HepG2 (cell line): ENCODE data around the gene PKLR. TPM values are rescaled to one million over a fixed set of nuclear protein-coding genes. Genes with fewer than 3 reads are reported as not detected.

ENCODE experiments used
- ATAC-seq: fragments of 200-7000 bp; cut with Tn5 transposase; 3 replicates; pipeline ENCODE4 v1.9.1; 2020; ENCODE audit warnings: mild to moderate bottlenecking, moderate library complexity
- BruUV-seq: library from RNA; stranded (reverse); fragments of 400-500 nt; replicated peaks from 2 replicates; lab custom pipeline; 2021; lab: Mats Ljungman, UMichigan
- CTCF ChIA-PET: fragments of 300-600 bp; formaldehyde crosslinking; extraction: SDS; loops from one replicate; lab custom pipeline; 2021; ENCODE audit warnings: low total read pairs, inconsistent platforms, low intra/inter-chr PET ratio; lab: Yijun Ruan, JAX
- POLR2A ChIA-PET: fragments of 350-600 bp; sonication (Branson Sonifier 250); formaldehyde crosslinking; loops from one replicate; lab custom pipeline; 2020; ENCODE audit warnings: antibody characterized with exemption, inconsistent platforms; lab: Yijun Ruan, JAX
- DNase-seq: peaks from one replicate; pipeline ENCODE4 v3.0.0-alpha.2; 2015; ENCODE audit warnings: low spot score
- FAIRE-seq: peaks from 3 replicates; lab custom pipeline; 2011; peaks lifted over from hg19 to GRCh38; lab: Jason Lieb, UNC
- H2AFZ ChIP-seq: one replicate; pipeline ENCODE4 v1.6.1; 2011; ENCODE audit warnings: low read length, inconsistent platforms
- H3K27ac ChIP-seq: fragments of 300-600 bp; 3 replicates; pipeline ENCODE4 v1.8.0; 2011; ENCODE audit warnings: mixed run types, mild to moderate bottlenecking, mixed read lengths, low read length, inconsistent platforms; ENCODE audit not compliant: insufficient read depth; ENCODE audit errors: extremely low read length
- H3K27me3 ChIP-seq, 2 experiments: fragments of 200-600 bp in 1 of 2; 2 replicates in 1 of 2; 3 replicates in 1 of 2; pipeline versions ENCODE4 v1.6.0 to v1.8.0; 2011; ENCODE audit warnings: low read length in 2 of 2, mild to moderate bottlenecking in 2 of 2, moderate library complexity in 2 of 2, inconsistent platforms in 1 of 2; ENCODE audit not compliant: insufficient read depth in 2 of 2, control insufficient read depth in 1 of 2
- H3K36me3 ChIP-seq, 2 experiments: fragments of 200-600 bp in 1 of 2; replicated peaks in 1 of 2; 2 replicates in 1 of 2; 3 replicates in 1 of 2; pipeline versions ENCODE4 v1.5.1 to v1.8.0; 2011; ENCODE audit warnings: low read length in 2 of 2, inconsistent platforms in 1 of 2; ENCODE audit not compliant: insufficient read depth in 2 of 2, control insufficient read depth in 1 of 2
- H3K4me1 ChIP-seq: 2 replicates; pipeline ENCODE4 v1.5.1; 2012; ENCODE audit warnings: low read length, inconsistent platforms; ENCODE audit not compliant: insufficient read depth
- H3K4me2 ChIP-seq: 2 replicates; pipeline ENCODE4 v1.6.0; 2011; ENCODE audit warnings: low read depth, low read length, inconsistent platforms
- H3K4me3 ChIP-seq, 3 experiments: fragments of 200-600 bp in 1 of 3; sonication (generic), shearing (Covaris generic) in 1 of 3; replicated peaks in 1 of 3; 2 replicates each; pipeline ENCODE4 v1.5.1; 2011 to 2016; ENCODE audit warnings: low read length in 3 of 3, inconsistent platforms in 2 of 3, low read depth in 2 of 3, mild to moderate bottlenecking in 2 of 3, control low read depth in 1 of 3, mixed read lengths in 1 of 3; ENCODE audit not compliant: insufficient read depth in 1 of 3
- H3K79me2 ChIP-seq: one replicate; pipeline ENCODE4 v1.6.1; 2011; ENCODE audit warnings: low read length, inconsistent platforms; ENCODE audit not compliant: insufficient read depth
- H3K9ac ChIP-seq: 2 replicates; pipeline ENCODE4 v1.6.0; 2011; ENCODE audit warnings: mild to moderate bottlenecking, low read depth, low read length, inconsistent platforms; ENCODE audit not compliant: insufficient read depth
- H3K9me3 ChIP-seq: 2 replicates; pipeline ENCODE4 v1.5.1; 2012; ENCODE audit warnings: mild to moderate bottlenecking, low read length
- H4K20me1 ChIP-seq: 2 replicates; pipeline ENCODE4 v1.6.0; 2011; ENCODE audit warnings: inconsistent platforms, mild to moderate bottlenecking, low read length, moderate library complexity; ENCODE audit not compliant: insufficient read depth
- ELF3 ChIP-seq: IDR thresholded peaks from 2 replicates; pipeline ENCODE4 v1.6.1; 2016; ENCODE audit warnings: missing genetic modification reagents, missing compliant biosample characterization
- KAT2B ChIP-seq: fragments of 150-350 bp; IDR thresholded peaks from 2 replicates; pipeline ENCODE4 v1.6.1; 2014; ENCODE audit warnings: low read depth, low read length, borderline replicate concordance
- MEF2D ChIP-seq: sonication (generic); formaldehyde crosslinking; IDR thresholded peaks from 2 replicates; pipeline ENCODE4 v1.5.1; 2020; ENCODE audit warnings: mild to moderate bottlenecking, missing genetic modification reagents
- NCOA2 ChIP-seq: sonication (generic); formaldehyde crosslinking; IDR thresholded peaks from 2 replicates; pipeline ENCODE4 v1.8.0; 2022; ENCODE audit warnings: inconsistent platforms
- RBM22 ChIP-seq: fragments of 200-400 bp; formaldehyde crosslinking; optimal IDR thresholded peaks from 2 replicates; pipeline ENCODE3; 2017; ENCODE audit warnings: mild to moderate bottlenecking, low read length, moderate library complexity
- SNAPC5 ChIP-seq: sonication (generic); formaldehyde crosslinking; IDR thresholded peaks from 2 replicates; pipeline ENCODE4 v1.8.1; 2023; ENCODE audit warnings: mild to moderate bottlenecking, missing genetic modification reagents, borderline replicate concordance
- ZKSCAN8 ChIP-seq: IDR thresholded peaks from 2 replicates; pipeline ENCODE4 v1.6.1; 2016; ENCODE audit warnings: borderline replicate concordance, missing genetic modification reagents, missing compliant biosample characterization
- ZNF136 ChIP-seq: sonication (generic); formaldehyde crosslinking; IDR thresholded peaks from 2 replicates; pipeline ENCODE4 v1.8.1; 2022; ENCODE audit warnings: low read depth, mild to moderate bottlenecking, moderate library complexity, missing genetic modification reagents
- ZNF318 ChIP-seq: sonication (generic); formaldehyde crosslinking; IDR thresholded peaks from 2 replicates; pipeline ENCODE4 v1.4.0; 2020; ENCODE audit warnings: mild to moderate bottlenecking, missing genetic modification reagents
- ZNF329 ChIP-seq: sonication (generic); formaldehyde crosslinking; IDR thresholded peaks from 2 replicates; pipeline ENCODE4 v1.9.0; 2021; ENCODE audit warnings: low read depth, mild to moderate bottlenecking, missing genetic modification reagents
- ZNF619 ChIP-seq: sonication (generic); formaldehyde crosslinking; IDR thresholded peaks from 2 replicates; pipeline ENCODE4 v1.4.0; 2020; ENCODE audit warnings: mild to moderate bottlenecking, missing genetic modification reagents
- ZNF761 ChIP-seq: sonication (generic); formaldehyde crosslinking; conservative IDR thresholded peaks from 2 replicates; pipeline ENCODE4 v1.4.0; 2020; ENCODE audit warnings: mild to moderate bottlenecking, missing genetic modification reagents
- ZNF879 ChIP-seq: sonication (generic); formaldehyde crosslinking; IDR thresholded peaks from 2 replicates; pipeline ENCODE4 v1.8.1; 2023; ENCODE audit warnings: missing genetic modification reagents
- WGBS: methylation state at CpG from one replicate; pipeline ENCODE4 v1.1.6; 2017; ENCODE audit warnings: low lambda C conversion rate; 5-methylcytosine and 5-hydroxymethylcytosine counted together
- in situ Hi-C: cut with HindIII; loops from 2 replicates; pipeline ENCODE4 v1.10.0; 2017; ENCODE audit warnings: low pct_unique_long_range_greater_than_20kb; ENCODE audit not compliant: extremely low pct_ligation_motif_present
- intact Hi-C: fragments of 100-400 bp; cut with micrococcal nuclease; formaldehyde crosslinking; loops from one replicate; pipeline ENCODE4 v1.10.0; 2022; ENCODE audit not compliant: unreplicated experiment
- polyA plus RNA-seq, 8 experiments: library from polyadenylated mRNA; depleted of rRNA in 3 of 8; stranded (reverse) in 7 of 8; unstranded in 1 of 8; fragments of >200 nt; fragmentation: Illumina TruSeq in 4 of 8; extraction: Trizol in 4 of 8; gene quantifications; 2 replicates each; pipeline versions ENCODE4 v1.2.1 to v1.2.3, GENCODE V29; 2011 to 2016; ENCODE audit warnings: low read depth in 4 of 8, missing spikeins in 1 of 8, mixed read lengths in 1 of 8; ENCODE audit not compliant: insufficient read depth in 1 of 8
- total RNA-seq, 5 experiments: library from RNA; depleted of rRNA; stranded (reverse); fragments of >200 nt; fragmentation: Illumina TruSeq; extraction: Trizol; gene quantifications; 2 replicates each; pipeline ENCODE4 v1.2.3, GENCODE V29; 2016; ENCODE audit warnings: low read depth in 1 of 5

PKLR gene
- total and polyA plus RNA-seq, 2 of the 13 experiments (the other 11 are each of a cell fraction or from before 2014, with no cell fraction given), result 10.3 to 29.3 TPM

- TF ChIP-seq RBM22 (no peak), ZNF761 (no peak), SNAPC5 (CRISPR knock-in tag) (no peak), ZNF136 (CRISPR knock-in tag) (no peak)
Observed at GRCh38 chr1:155319536-155319935, 18.3 kb upstream of the PKLR start (continued).

GRCh38 chr1:155318082-155318481 lies 16.8 kb upstream of the PKLR start:
- peaks cover 9 to 37% of the 10 kb centered on the region in 2 experiments; a peak in 4 of 5 replicates for H3K36me3 ChIP-seq
- ATAC-seq, result no peak
- FAIRE-seq, result no peak
- peaks cover 5% of the 10 kb centered on the region for H3K79me2 ChIP-seq
- intact Hi-C loops, result no loop called here
- BruUV-seq, result no TSS peak
- no peak overlapping the region for H3K27ac ChIP-seq
- 99% methylated on average over 9 of the region's 9 CpGs for WGBS
- ChIA-PET POLR2A (interaction anchor here (0.8 to 2.4 kb wide), 3 partner anchors 10 to 57 kb away, joined by 3 to 10 read pairs (median 3); partner anchors contain the start of genes CLK2 and FDPS), CTCF (no interaction called here)
- DNase-seq, result no peak
- H3K9me3 ChIP-seq, result no peaks in the 10 kb centered on the region
- no peak overlapping the region for H3K9ac ChIP-seq
- H3K4me1 ChIP-seq, result peaks cover 50% of the 10 kb centered on the region
- H3K27me3 ChIP-seq, result no peaks in the 10 kb centered on the region
- no peak for TF ChIP-seq ZNF879
- 0 out of 2 replicates have a peak, but pooled peaks have one; percentile 60 for TF ChIP-seq ZNF329 (CRISPR knock-in tag)
- TF ChIP-seq MEF2D (CRISPR knock-in tag), result no peak
- no peak for TF ChIP-seq ELF3
- TF ChIP-seq ZNF318 (CRISPR knock-in tag), result no peak
- TF ChIP-seq ZNF619, result no peak
- TF ChIP-seq NCOA2 (CRISPR knock-in tag), result no peak
- no peak for TF ChIP-seq KAT2B
- TF ChIP-seq ZKSCAN8 (CRISPR knock-in tag), result no peak
- TF ChIP-seq, all 625 proteins: peak for 1
- no peak overlapping the region for H2AFZ ChIP-seq
- H3K4me3 ChIP-seq, result no peak overlapping the region
- in situ Hi-C loops, result loop anchor here (5.0 kb wide), 1 partner anchor 41 kb away; the partner anchor contains the start of gene HCN3
- H3K4me2 ChIP-seq, result no peak overlapping the region
- H4K20me1 ChIP-seq, result peaks cover 13% of the 10 kb centered on the region
